ENCODE results near the gene METRN. TPM values are rescaled to one million over a fixed set of nuclear protein-coding genes. Genes with fewer than 3 reads are reported as not detected.

The METRN gene
- total RNA-seq, 1 donor, result 33.3 TPM

DNA sequence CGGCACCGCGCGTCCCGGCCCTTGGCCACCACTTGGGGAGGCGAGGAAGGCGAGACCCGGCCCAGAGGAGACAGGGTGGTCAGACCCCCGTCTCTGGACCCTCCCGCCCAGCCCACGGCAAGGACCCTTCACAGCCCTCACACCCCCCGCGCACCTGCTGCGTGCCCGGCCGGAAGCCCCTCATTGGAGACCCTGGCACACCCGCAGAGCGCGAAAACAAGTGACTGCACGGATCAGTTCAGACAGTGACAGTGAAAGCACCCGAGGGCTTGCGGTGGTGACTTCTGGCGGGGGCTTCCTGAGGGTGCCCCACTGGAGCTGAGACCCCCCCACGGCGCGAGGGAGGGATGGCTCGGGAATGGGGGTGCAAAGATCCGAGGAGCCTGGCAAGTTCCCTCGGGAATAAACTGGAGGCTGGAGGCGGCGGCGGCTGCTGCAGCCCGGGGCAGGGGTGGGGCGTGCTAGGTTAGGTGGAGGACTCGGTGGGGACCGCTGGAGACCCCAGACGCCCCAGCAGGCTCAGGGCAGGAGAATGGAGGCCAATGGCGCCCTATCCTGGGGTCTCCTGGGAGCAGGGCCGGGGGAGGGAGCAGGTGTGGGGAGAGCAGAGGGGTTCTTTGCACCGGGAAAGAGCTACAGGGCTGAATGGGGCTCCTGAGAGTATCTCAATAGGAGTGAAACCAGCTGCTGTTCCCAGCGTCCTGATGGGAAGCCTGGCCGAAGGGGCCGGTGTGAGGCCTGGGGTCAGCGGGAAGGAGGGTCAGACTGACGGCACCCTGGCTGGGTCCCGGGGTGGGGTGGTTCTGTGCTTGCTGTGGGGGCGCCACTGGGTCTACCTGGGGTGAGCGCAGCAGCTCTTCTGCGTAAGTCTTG, 8.5 kb upstream of the METRN start:
- Histone ChIP-seq H3K27me3 (ENCODE audit: insufficient read depth, low read length) (peaks cover 70% of the 10 kb centered on the region), H4K20me1 (ENCODE audit: insufficient read depth, low read length) (peaks cover 14% of the 10 kb centered on the region), H3K4me3 (ENCODE audit: insufficient read depth, low read length) (no peak overlapping the region), H3K9me3 (ENCODE audit: low read depth, low read length) (no peaks in the 10 kb centered on the region), H3K36me3 (ENCODE audit: insufficient read depth, low read length) (no peaks in the 10 kb centered on the region), H3K4me1 (ENCODE audit: insufficient read depth, low read length) (peaks cover 6% of the 10 kb centered on the region), H3K27ac (ENCODE audit: low read depth, low read length) (no peak overlapping the region), H2AFZ (ENCODE audit: low read length) (no peak overlapping the region), H3K79me2 (ENCODE audit: insufficient read depth, low read length) (no peaks in the 10 kb centered on the region), H3K4me2 (ENCODE audit: insufficient read depth, low read length) (no peak overlapping the region)
- no peak for DNase-seq (ENCODE audit: insufficient read length, low spot score, missing footprints)
- TF ChIP-seq, protein P1, sequence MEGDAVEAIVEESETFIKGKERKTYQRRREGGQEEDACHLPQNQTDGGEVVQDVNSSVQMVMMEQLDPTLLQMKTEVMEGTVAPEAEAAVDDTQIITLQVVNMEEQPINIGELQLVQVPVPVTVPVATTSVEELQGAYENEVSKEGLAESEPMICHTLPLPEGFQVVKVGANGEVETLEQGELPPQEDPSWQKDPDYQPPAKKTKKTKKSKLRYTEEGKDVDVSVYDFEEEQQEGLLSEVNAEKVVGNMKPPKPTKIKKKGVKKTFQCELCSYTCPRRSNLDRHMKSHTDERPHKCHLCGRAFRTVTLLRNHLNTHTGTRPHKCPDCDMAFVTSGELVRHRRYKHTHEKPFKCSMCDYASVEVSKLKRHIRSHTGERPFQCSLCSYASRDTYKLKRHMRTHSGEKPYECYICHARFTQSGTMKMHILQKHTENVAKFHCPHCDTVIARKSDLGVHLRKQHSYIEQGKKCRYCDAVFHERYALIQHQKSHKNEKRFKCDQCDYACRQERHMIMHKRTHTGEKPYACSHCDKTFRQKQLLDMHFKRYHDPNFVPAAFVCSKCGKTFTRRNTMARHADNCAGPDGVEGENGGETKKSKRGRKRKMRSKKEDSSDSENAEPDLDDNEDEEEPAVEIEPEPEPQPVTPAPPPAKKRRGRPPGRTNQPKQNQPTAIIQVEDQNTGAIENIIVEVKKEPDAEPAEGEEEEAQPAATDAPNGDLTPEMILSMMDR (IDR thresholded peaks at IDR 0.05; ENCODE audit: extremely low read depth, low read depth, low read length), result no peak

DNA sequence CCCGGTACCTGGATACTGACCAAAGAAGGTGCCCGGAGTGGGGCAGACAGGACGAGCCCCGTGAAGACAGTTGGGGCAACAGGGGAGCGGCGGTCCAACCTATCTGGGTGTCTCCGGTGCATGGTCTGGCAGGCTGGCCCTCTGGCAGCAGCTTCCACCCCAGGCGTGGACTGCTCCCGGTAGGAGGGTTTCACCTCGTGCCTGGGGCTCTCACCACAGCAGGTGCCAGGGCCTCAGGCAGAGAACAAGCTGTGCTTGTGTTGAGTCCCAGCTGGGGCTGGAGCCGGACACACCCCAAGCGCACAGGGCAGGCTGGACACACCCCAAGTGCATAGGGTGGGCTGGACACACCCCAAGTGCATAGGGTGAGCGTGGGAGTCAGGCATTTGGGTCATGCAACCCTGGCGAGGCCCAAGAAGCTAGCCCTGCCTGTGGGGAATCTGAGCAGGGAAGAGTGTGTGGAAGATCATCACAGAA, 7.8 kb upstream of the METRN start:
- Histone ChIP-seq H3K79me2 (ENCODE audit: insufficient read depth, low read length) (no peaks in the 10 kb centered on the region), H3K4me2 (ENCODE audit: insufficient read depth, low read length) (no peak overlapping the region), H3K27me3 (ENCODE audit: insufficient read depth, low read length) (peaks cover 64% of the 10 kb centered on the region), H3K9me3 (ENCODE audit: low read depth, low read length) (no peaks in the 10 kb centered on the region), H3K4me1 (ENCODE audit: insufficient read depth, low read length) (peaks cover 6% of the 10 kb centered on the region), H4K20me1 (ENCODE audit: insufficient read depth, low read length) (peaks cover 14% of the 10 kb centered on the region), H3K36me3 (ENCODE audit: insufficient read depth, low read length) (no peaks in the 10 kb centered on the region), H3K27ac (ENCODE audit: low read depth, low read length) (no peak overlapping the region), H2AFZ (ENCODE audit: low read length) (no peak overlapping the region), H3K4me3 (ENCODE audit: insufficient read depth, low read length) (no peak overlapping the region)
- no peak for DNase-seq (ENCODE audit: insufficient read length, low spot score, missing footprints)
- TF ChIP-seq, protein P1 (IDR thresholded peaks at IDR 0.05; ENCODE audit: extremely low read depth, low read depth, low read length), result no peak

DNA sequence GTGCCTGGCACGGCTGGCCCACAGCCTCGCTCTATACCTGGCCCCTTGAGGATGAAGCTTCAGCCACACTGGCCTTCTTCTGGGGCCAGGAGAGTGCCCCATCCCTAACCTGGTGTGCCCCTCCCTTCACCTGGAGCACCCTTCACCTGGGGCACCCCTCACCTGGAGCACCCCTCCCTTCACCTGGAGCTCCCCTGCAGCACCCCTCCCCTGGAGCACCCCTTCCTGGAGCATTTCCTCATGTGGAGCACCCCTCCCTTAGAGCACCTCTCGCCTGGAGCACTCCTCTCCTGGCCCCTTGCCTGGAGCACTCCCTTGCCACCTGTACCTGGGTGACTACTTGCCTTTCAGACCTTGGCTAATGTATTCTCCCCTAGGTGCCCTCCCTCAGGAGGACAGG, 6.9 kb upstream of the METRN start:
- DNase-seq (ENCODE audit: insufficient read length, low spot score, missing footprints), result no peak
- TF ChIP-seq, protein P1 (IDR thresholded peaks at IDR 0.05; ENCODE audit: extremely low read depth, low read depth, low read length), result no peak
- H3K27me3 ChIP-seq (ENCODE audit: insufficient read depth, low read length), result peaks cover 56% of the 10 kb centered on the region

DNA sequence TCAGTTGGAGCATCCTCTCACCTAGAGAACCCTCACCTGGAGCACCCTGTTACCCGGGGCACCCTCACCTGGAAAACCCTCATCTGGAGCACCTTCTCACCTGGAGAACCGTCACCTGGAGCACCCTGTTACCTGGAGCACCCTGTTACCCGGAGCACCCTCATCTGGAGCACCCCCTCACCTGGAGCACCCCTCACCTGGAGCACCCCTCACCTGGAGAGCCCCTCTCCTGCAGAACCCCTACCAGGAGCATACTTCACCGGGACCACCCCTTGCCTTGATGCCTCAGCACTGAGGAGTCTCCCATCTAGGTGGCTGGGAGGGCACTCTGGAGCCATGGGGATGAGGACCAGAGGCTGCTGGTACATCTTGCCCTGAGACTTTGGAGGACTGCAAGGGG, 6.0 kb upstream of the METRN start:
- Histone ChIP-seq H3K4me2 (ENCODE audit: insufficient read depth, low read length) (no peak overlapping the region), H2AFZ (ENCODE audit: low read length) (no peak overlapping the region), H3K27me3 (ENCODE audit: insufficient read depth, low read length) (peaks cover 47% of the 10 kb centered on the region), H4K20me1 (ENCODE audit: insufficient read depth, low read length) (peaks cover 7% of the 10 kb centered on the region), H3K9me3 (ENCODE audit: low read depth, low read length) (no peaks in the 10 kb centered on the region), H3K4me1 (ENCODE audit: insufficient read depth, low read length) (peaks cover 6% of the 10 kb centered on the region), H3K27ac (ENCODE audit: low read depth, low read length) (no peak overlapping the region), H3K36me3 (ENCODE audit: insufficient read depth, low read length) (no peaks in the 10 kb centered on the region), H3K4me3 (ENCODE audit: insufficient read depth, low read length) (no peak overlapping the region), H3K79me2 (ENCODE audit: insufficient read depth, low read length) (no peaks in the 10 kb centered on the region)
- DNase-seq (ENCODE audit: insufficient read length, low spot score, missing footprints), result no peak
- TF ChIP-seq, protein P1 (IDR thresholded peaks at IDR 0.05; ENCODE audit: extremely low read depth, low read depth, low read length), result no peak

More for the DNA sequence above, 6.9 kb upstream of the METRN start:
- Histone ChIP-seq H2AFZ (ENCODE audit: low read length) (no peak overlapping the region), H3K27ac (ENCODE audit: low read depth, low read length) (no peak overlapping the region), H3K36me3 (ENCODE audit: insufficient read depth, low read length) (no peaks in the 10 kb centered on the region), H3K4me1 (ENCODE audit: insufficient read depth, low read length) (peaks cover 6% of the 10 kb centered on the region), H3K9me3 (ENCODE audit: low read depth, low read length) (no peaks in the 10 kb centered on the region), H3K79me2 (ENCODE audit: insufficient read depth, low read length) (no peaks in the 10 kb centered on the region), H3K4me3 (ENCODE audit: insufficient read depth, low read length) (no peak overlapping the region), H3K4me2 (ENCODE audit: insufficient read depth, low read length) (no peak overlapping the region), H4K20me1 (ENCODE audit: insufficient read depth, low read length) (peaks cover 9% of the 10 kb centered on the region)

Data from osteoblast (primary cell).